Gastrocnemius medialis (tissue), 4 donors: ENCODE measurements around the gene ENKUR. TPM values are rescaled to one million over a fixed set of nuclear protein-coding genes. Genes with fewer than 3 reads are reported as not detected.
A peak's percentile ranks its signal among the peaks of the same experiment; 100 is the strongest.

Experiments used
- ATAC-seq, 2 donors: fragments of 150-250 bp; one replicate each; pipeline ENCODE4 v1.9.1; 2016
- DNase-seq, 2 donors: peaks; one replicate each; pipeline ENCODE4 v3.0.0-alpha.2; 2019
- H3K27ac ChIP-seq, 4 donors: fragments of 200-600 bp; sonication (generic); 1 replicate in 1 of 4; 2 replicates in 3 of 4; pipeline ENCODE4 v1.5.1; 2016 to 2018; ENCODE audit warnings: mild to moderate bottlenecking in 2 of 4, moderate library complexity in 1 of 4
- H3K27me3 ChIP-seq, 3 donors: fragments of 200-600 bp; sonication (generic) in 2 of 3; 1 replicate in 1 of 3; 2 replicates in 2 of 3; pipeline versions ENCODE4 v1.5.1 to v1.6.0; 2016 to 2019; ENCODE audit warnings: mild to moderate bottlenecking in 1 of 3, moderate library complexity in 1 of 3
- H3K36me3 ChIP-seq, 2 donors: fragments of 200-600 bp; sonication (generic) in 1 of 2; one replicate each; pipeline ENCODE4 v1.5.1; 2017 to 2018
- H3K4me1 ChIP-seq, 2 donors: fragments of 200-600 bp; sonication (generic) in 1 of 2; one replicate each; pipeline ENCODE4 v1.5.1; 2016 to 2017; ENCODE audit warnings: mild to moderate bottlenecking in 2 of 2
- H3K4me3 ChIP-seq, 4 donors: fragments of 200-600 bp; sonication (generic) in 3 of 4; 1 replicate in 1 of 4; 2 replicates in 3 of 4; pipeline ENCODE4 v1.5.1; 2016 to 2019; ENCODE audit warnings: mild to moderate bottlenecking in 2 of 4
- H3K9me3 ChIP-seq, 3 donors: fragments of 200-600 bp; sonication (generic) in 2 of 3; 1 replicate in 1 of 3; 2 replicates in 2 of 3; pipeline ENCODE4 v1.5.1; 2016 to 2019
- POLR2A ChIP-seq, 2 donors: fragments of 450-650 bp; IDR thresholded peaks; one replicate each; pipeline ENCODE4 v1.6.1; 2017; ENCODE audit warnings: antibody characterized with exemption in 2 of 2, mild to moderate bottlenecking in 2 of 2, moderate library complexity in 2 of 2
- in situ Hi-C, 4 donors: fragments of 200-750 bp; cut with MboI; loops; one replicate each; pipeline versions ENCODE4 v1.15.0 to v1.8.0; 2017; ENCODE audit warnings: low sequenced_read_pairs in 4 of 4
- intact Hi-C: fragments of 100-400 bp; cut with DNase I; formaldehyde crosslinking; loops from one replicate; pipeline ENCODE4 v1.15.1; 2023; ENCODE audit warnings: low total_unique reads
- total RNA-seq, 4 donors: library from RNA; depleted of rRNA; stranded (reverse); fragments of >200 nt; gene quantifications; one replicate each; pipeline versions ENCODE4 v1.1.0 to v1.2.3, GENCODE V29; 2016
- TF ChIP-seq, protein P1 (sequence below), 5 experiments: fragments of 450-650 bp in 3 of 5; fragments of 200-600 bp in 2 of 5; sonication (generic) in 2 of 5; IDR thresholded peaks in 4 of 5; conservative IDR thresholded peaks in 1 of 5; 1 replicate in 4 of 5; 2 replicates in 1 of 5; pipeline ENCODE4 v1.5.1; 2016 to 2019; ENCODE audit warnings: antibody characterized with exemption in 5 of 5, mild to moderate bottlenecking in 3 of 5, moderate library complexity in 3 of 5

Gene ENKUR
- total RNA-seq, 4 donors from 2014 or later = not detected

DNA sequence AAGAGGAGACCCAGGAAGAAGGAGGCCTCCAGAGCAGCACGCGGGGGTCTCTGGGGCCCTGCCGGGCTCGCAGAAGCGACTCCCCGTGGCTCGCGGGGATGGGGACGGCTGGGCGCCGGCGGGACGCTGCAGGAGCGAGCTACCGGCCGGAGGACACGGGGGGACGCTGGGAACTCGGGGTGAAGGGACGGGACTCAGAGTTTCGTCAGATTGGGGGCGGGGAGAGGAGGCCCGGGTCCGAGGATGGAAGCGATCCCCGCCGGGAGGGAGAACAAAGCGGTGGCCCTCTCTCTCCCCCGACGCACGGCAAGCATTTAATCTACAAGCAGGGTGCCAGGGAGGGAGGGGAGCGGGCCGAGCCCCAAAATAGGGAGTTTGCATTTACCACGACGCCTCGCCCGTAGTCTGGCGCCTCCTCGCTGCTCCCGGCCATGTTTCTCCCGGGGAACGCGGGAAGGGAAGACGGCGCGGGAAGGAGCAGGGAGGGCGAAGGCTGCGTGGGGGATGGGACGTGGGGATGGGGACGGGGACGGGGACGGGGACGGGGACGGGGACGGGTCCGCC is 63.7 kb downstream of the ENKUR start, which contains the start of gene PRTFDC1:
TSS of gene PRTFDC1 (minus strand) at position 464 of the 564 bp plus-strand sequence. CDS start at position 433, 31 bp downstream.
- Histone ChIP-seq H3K9me3 (no peaks in the 10 kb centered on the region), H3K36me3 (no peaks in the 10 kb centered on the region), H3K4me1 (no peaks in the 10 kb centered on the region), H3K4me3 (peak within 1 kb of the TSS; percentile 54 to 72 (median 61)), H3K27ac (peak within 1 kb of the TSS; percentile 58 to 67 (median 65)), H3K27me3 (peaks cover 0 to 3% (median 0%) of the 10 kb centered on the region in 3 donors)
- peak; percentile 20 to 26 for ATAC-seq
- TF ChIP-seq, protein P1, sequence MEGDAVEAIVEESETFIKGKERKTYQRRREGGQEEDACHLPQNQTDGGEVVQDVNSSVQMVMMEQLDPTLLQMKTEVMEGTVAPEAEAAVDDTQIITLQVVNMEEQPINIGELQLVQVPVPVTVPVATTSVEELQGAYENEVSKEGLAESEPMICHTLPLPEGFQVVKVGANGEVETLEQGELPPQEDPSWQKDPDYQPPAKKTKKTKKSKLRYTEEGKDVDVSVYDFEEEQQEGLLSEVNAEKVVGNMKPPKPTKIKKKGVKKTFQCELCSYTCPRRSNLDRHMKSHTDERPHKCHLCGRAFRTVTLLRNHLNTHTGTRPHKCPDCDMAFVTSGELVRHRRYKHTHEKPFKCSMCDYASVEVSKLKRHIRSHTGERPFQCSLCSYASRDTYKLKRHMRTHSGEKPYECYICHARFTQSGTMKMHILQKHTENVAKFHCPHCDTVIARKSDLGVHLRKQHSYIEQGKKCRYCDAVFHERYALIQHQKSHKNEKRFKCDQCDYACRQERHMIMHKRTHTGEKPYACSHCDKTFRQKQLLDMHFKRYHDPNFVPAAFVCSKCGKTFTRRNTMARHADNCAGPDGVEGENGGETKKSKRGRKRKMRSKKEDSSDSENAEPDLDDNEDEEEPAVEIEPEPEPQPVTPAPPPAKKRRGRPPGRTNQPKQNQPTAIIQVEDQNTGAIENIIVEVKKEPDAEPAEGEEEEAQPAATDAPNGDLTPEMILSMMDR (IDR thresholded peaks at IDR 0.05 in 4 of 5, conservative IDR thresholded peaks at IDR 0.05 in 1 of 5) = peak in 1 of 5 experiments; percentile 27
- TF ChIP-seq POLR2A (IDR thresholded peaks at IDR 0.05) = no peak
- in situ Hi-C loops = loop anchor here in 1 of 4 donors (10.0 kb wide), 1 partner anchor 307 kb away; no protein-coding TSS in a partner anchor
- DNase-seq = no peak
- intact Hi-C loops = loop anchor here (2.0 kb wide), 2 partner anchors 227 to 309 kb away; no protein-coding TSS in a partner anchor

DNA sequence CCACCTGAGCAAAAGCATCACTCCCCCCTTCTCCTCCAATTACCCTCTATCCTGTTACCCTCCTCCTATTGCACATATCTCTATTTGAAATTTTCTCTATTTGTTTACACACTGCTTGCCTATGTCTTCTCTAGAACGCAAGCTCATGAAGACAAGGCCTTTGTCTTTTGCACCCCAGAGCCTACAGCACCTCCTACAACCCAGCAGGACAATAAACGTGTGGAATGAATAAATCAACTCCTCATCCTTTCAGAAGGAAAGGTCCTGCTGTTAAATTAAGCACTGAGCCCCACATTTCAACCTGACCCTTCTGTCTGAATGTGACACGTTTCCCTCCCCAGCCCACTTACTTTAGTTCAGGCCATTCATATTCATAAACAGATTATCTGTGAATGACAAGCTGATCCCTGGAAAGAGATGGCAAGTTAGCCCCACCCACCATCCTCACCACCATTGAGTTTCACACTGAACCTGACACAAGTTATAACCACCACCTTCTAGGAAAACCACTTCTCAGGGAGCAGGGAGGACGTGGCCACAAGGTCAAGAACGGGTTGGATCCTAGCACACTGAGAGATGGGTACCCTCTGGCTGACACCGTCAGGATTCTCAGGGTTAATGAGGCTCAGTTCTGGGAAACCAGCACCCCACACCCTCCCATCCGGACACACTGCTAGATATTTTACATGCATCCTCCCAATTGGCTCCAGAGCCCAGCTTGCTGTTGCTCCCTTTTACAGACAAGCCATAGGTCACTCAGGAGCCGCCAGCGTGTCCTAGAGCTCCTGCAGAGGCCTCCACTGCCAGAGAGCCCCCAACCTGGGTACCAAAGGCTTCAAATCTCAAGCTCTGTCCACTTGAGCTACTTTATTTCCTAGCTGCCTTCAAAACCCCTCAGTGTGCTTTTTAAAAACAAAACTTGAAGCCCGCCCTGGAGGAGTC is 64.5 kb downstream of the ENKUR start:
- peak overlapping the region; percentile 58 to 67 (median 65) for H3K27ac ChIP-seq
- H3K27me3 ChIP-seq = peaks cover 0 to 3% (median 0%) of the 10 kb centered on the region in 3 donors
- TF ChIP-seq, protein P1 (IDR thresholded peaks at IDR 0.05 in 4 of 5, conservative IDR thresholded peaks at IDR 0.05 in 1 of 5) = no peak
- no peaks in the 10 kb centered on the region for H3K9me3 ChIP-seq
- intact Hi-C loops = loop anchor here (2.0 kb wide), 2 partner anchors 227 to 309 kb away; no protein-coding TSS in a partner anchor
- H3K4me1 ChIP-seq = no peaks in the 10 kb centered on the region
- in situ Hi-C loops = loop anchor here in 1 of 4 donors (10.0 kb wide), 1 partner anchor 307 kb away; no protein-coding TSS in a partner anchor
- H3K36me3 ChIP-seq = no peaks in the 10 kb centered on the region
- H3K4me3 ChIP-seq = peak overlapping the region; percentile 54 to 72 (median 61)
- DNase-seq (no peak), ATAC-seq (no peak)

DNA sequence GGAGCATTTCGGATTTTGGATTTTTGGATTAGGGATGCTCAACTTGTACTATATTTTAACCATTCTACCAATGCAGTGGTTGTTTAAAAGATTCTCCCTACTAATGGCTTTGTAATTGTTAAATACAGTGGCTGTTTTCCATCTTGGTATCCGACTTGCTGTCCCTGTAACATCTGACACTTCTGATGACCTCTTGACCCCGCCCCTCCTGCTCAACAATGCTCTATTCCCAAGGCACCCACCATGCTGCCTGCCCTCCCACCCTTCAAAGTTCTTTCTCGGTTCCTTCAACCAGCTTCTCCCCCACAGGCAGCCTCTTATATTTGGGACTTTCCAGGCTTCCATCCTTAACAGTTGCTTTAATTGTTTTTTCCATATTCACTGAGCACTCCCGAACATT is 65.5 kb downstream of the ENKUR start:
- intact Hi-C loops (no loop called here), in situ Hi-C loops (loop anchor here in 1 of 4 donors (10.0 kb wide), 1 partner anchor 306 kb away; no protein-coding TSS in a partner anchor)
- H3K27ac ChIP-seq = no peak overlapping the region
- ATAC-seq = no peak
- H3K4me3 ChIP-seq = no peak overlapping the region
- peaks cover 0 to 3% (median 0%) of the 10 kb centered on the region in 3 donors for H3K27me3 ChIP-seq
- TF ChIP-seq, protein P1 (IDR thresholded peaks at IDR 0.05 in 4 of 5, conservative IDR thresholded peaks at IDR 0.05 in 1 of 5) = no peak
- TF ChIP-seq POLR2A (IDR thresholded peaks at IDR 0.05) = no peak
- no peaks in the 10 kb centered on the region for H3K9me3 ChIP-seq
- no peaks in the 10 kb centered on the region for H3K36me3 ChIP-seq
- no peak for DNase-seq
- H3K4me1 ChIP-seq = no peaks in the 10 kb centered on the region

DNA sequence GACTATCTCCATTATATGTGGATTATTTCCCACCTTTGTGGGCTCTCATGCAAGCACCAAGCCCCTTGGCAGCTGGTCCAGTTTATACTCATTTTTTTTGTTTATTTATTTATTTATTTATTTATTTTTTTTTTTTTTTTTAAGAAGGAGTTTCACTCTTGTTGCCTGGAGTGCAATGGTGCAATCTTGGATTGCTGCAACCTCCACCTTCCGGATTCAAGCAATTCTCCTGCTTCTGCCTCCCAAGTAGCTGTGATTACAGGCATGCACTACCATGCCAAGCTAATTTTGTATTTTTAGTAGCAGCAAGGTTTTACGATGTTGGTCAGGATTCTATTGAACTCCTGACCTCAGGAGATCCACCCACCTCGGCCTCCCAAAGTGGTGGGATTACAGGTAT is 66.3 kb downstream of the ENKUR start:
- intact Hi-C loops = no loop called here
- no peak for TF ChIP-seq POLR2A (IDR thresholded peaks at IDR 0.05)
- TF ChIP-seq, protein P1 (IDR thresholded peaks at IDR 0.05 in 4 of 5, conservative IDR thresholded peaks at IDR 0.05 in 1 of 5) = no peak
- Histone ChIP-seq H3K36me3 (no peaks in the 10 kb centered on the region), H3K4me3 (no peak overlapping the region), H3K27me3 (peaks cover 0 to 3% (median 0%) of the 10 kb centered on the region in 3 donors), H3K27ac (no peak overlapping the region), H3K9me3 (no peaks in the 10 kb centered on the region), H3K4me1 (no peaks in the 10 kb centered on the region)
- DNase-seq (no peak), ATAC-seq (no peak)
- in situ Hi-C loops = loop anchor here in 1 of 4 donors (10.0 kb wide), 1 partner anchor 305 kb away; no protein-coding TSS in a partner anchor
